H9 (cell line): ENCODE results near the gene GPC6. TPM values are rescaled to one million over a fixed set of nuclear protein-coding genes. Genes with fewer than 3 reads are reported as not detected.
A peak's percentile ranks its signal among the peaks of the same experiment; 100 is the strongest.

Source experiments
- DNase-seq: peaks from one replicate; pipeline ENCODE4 v3.0.0-alpha.2; 2017
- H2AFZ ChIP-seq: one replicate; pipeline ENCODE4 v1.6.1; 2013; ENCODE audit warnings: mild to moderate bottlenecking, low read length, control low read depth, moderate library complexity
- H2AK5ac ChIP-seq: 2 replicates; pipeline ENCODE4 v1.6.1; 2013; ENCODE audit warnings: low read length, control low read depth, mixed read lengths; ENCODE audit not compliant: insufficient read length
- H2BK120ac ChIP-seq: one replicate; pipeline ENCODE4 v1.6.1; 2013; ENCODE audit warnings: low read depth, mild to moderate bottlenecking, low read length, control low read depth, inconsistent platforms; ENCODE audit not compliant: poor library complexity, severe bottlenecking
- H2BK12ac ChIP-seq: 2 replicates; pipeline ENCODE4 v1.6.1; 2013; ENCODE audit warnings: low read length, control low read depth, mixed read lengths, low read depth; ENCODE audit not compliant: insufficient read length
- H2BK15ac ChIP-seq: 2 replicates; pipeline ENCODE4 v1.6.1; 2013; ENCODE audit warnings: low read depth, low read length, control low read depth
- H2BK20ac ChIP-seq: one replicate; pipeline ENCODE4 v1.6.1; 2013; ENCODE audit warnings: low read depth, mild to moderate bottlenecking, low read length, control low read depth, inconsistent platforms; ENCODE audit not compliant: poor library complexity, severe bottlenecking
- H2BK5ac ChIP-seq: 2 replicates; pipeline ENCODE4 v1.6.1; 2013; ENCODE audit warnings: low read length, control low read depth, mixed read lengths; ENCODE audit not compliant: insufficient read length
- H3K14ac ChIP-seq: 2 replicates; pipeline ENCODE4 v1.6.1; 2013; ENCODE audit warnings: low read length, control low read depth; ENCODE audit not compliant: insufficient read depth
- H3K18ac ChIP-seq: 2 replicates; pipeline ENCODE4 v1.6.1; 2013; ENCODE audit warnings: low read depth, mild to moderate bottlenecking, mixed read lengths, low read length, control low read depth; ENCODE audit not compliant: insufficient read length
- H3K23ac ChIP-seq: 2 replicates; pipeline ENCODE4 v1.6.1; 2013; ENCODE audit warnings: low read length, control low read depth, mixed read lengths, low read depth; ENCODE audit not compliant: insufficient read length
- H3K23me2 ChIP-seq: 2 replicates; pipeline ENCODE4 v1.6.1; 2013; ENCODE audit warnings: low read depth, mild to moderate bottlenecking, mixed read lengths, low read length, control low read depth; ENCODE audit not compliant: insufficient read length, poor library complexity, severe bottlenecking
- H3K27ac ChIP-seq: 2 replicates; pipeline ENCODE4 v1.5.1; 2013; ENCODE audit warnings: low read length, control low read depth, mixed read lengths, low read depth; ENCODE audit not compliant: insufficient read length
- H3K27me3 ChIP-seq: 2 replicates; pipeline ENCODE4 v1.6.1; 2013; ENCODE audit warnings: low read length, control low read depth, inconsistent platforms; ENCODE audit not compliant: insufficient read depth
- H3K4ac ChIP-seq: 2 replicates; pipeline ENCODE4 v1.6.1; 2013; ENCODE audit warnings: low read depth, mild to moderate bottlenecking, control low read depth, inconsistent platforms, low read length, moderate library complexity
- H3K4me1 ChIP-seq: 2 replicates; pipeline ENCODE4 v1.6.1; 2013; ENCODE audit warnings: low read length, control low read depth, inconsistent platforms; ENCODE audit not compliant: insufficient read depth
- H3K4me2 ChIP-seq: 2 replicates; pipeline ENCODE4 v1.6.1; 2013; ENCODE audit warnings: low read length, control low read depth, mixed read lengths; ENCODE audit not compliant: insufficient read length, insufficient read depth
- H3K56ac ChIP-seq: 2 replicates; pipeline ENCODE4 v1.6.1; 2013; ENCODE audit warnings: low read depth, mild to moderate bottlenecking, mixed read lengths, low read length, control low read depth; ENCODE audit not compliant: insufficient read length
- H3K79me1 ChIP-seq: 2 replicates; pipeline ENCODE4 v1.6.1; 2013; ENCODE audit warnings: low read depth, mild to moderate bottlenecking, moderate library complexity, low read length, control low read depth, inconsistent platforms; ENCODE audit not compliant: insufficient read depth, poor library complexity, severe bottlenecking
- H3K79me2 ChIP-seq: 2 replicates; pipeline ENCODE4 v1.6.1; 2013; ENCODE audit warnings: low read length, control low read depth, inconsistent platforms; ENCODE audit not compliant: insufficient read depth
- H3K9ac ChIP-seq: 2 replicates; pipeline ENCODE4 v1.6.1; 2013; ENCODE audit warnings: low read length, control low read depth, mixed read lengths; ENCODE audit not compliant: insufficient read length; ENCODE audit errors: extremely low read depth
- H3K9me3 ChIP-seq: one replicate; pipeline ENCODE4 v1.6.1; 2013; ENCODE audit warnings: low read depth, low read length, inconsistent platforms; ENCODE audit not compliant: control insufficient read depth
- H3T11ph ChIP-seq: one replicate; pipeline ENCODE4 v1.6.1; 2013; ENCODE audit warnings: mild to moderate bottlenecking, low read length, control low read depth, inconsistent platforms
- H4K20me1 ChIP-seq: one replicate; pipeline ENCODE4 v1.6.1; 2013; ENCODE audit not compliant: control insufficient read depth, insufficient read length, insufficient read depth
- H4K5ac ChIP-seq: 2 replicates; pipeline ENCODE4 v1.6.1; 2013; ENCODE audit warnings: low read depth, mild to moderate bottlenecking, mixed read lengths, low read length, control low read depth; ENCODE audit not compliant: insufficient read length
- H4K8ac ChIP-seq: replicated peaks from 2 replicates; pipeline ENCODE4 v1.6.1; 2013; ENCODE audit warnings: low read length, control low read depth, mixed read lengths, low read depth; ENCODE audit not compliant: insufficient read length
- H4K91ac ChIP-seq: 2 replicates; pipeline ENCODE4 v1.6.1; 2013; ENCODE audit warnings: low read depth, mild to moderate bottlenecking, moderate library complexity, mixed read lengths, low read length, control low read depth; ENCODE audit not compliant: insufficient read length
- H3K27ac Mint-ChIP-seq, 3 experiments: 2 replicates in 2 of 3; 3 replicates in 1 of 3; pipeline ENCODE4 v1.8.0; 2020 to 2021; ENCODE audit warnings: mixed read lengths in 3 of 3, mild to moderate bottlenecking in 1 of 3, moderate library complexity in 1 of 3
- H3K27me3 Mint-ChIP-seq: 2 replicates; pipeline ENCODE4 v1.8.0; 2021; ENCODE audit warnings: low read depth, mild to moderate bottlenecking, moderate library complexity, mixed read lengths
- H3K36me3 Mint-ChIP-seq, 3 experiments: 2 replicates in 2 of 3; 3 replicates in 1 of 3; pipeline ENCODE4 v1.8.0; 2020 to 2021; ENCODE audit warnings: low read depth in 3 of 3, mixed read lengths in 3 of 3; ENCODE audit not compliant: insufficient read depth in 1 of 3
- H3K4me1 Mint-ChIP-seq, 2 experiments: 2 replicates each; pipeline ENCODE4 v1.8.0; 2020; ENCODE audit warnings: mixed read lengths in 2 of 2
- H3K4me3 Mint-ChIP-seq, 2 experiments: 2 replicates in 1 of 2; 3 replicates in 1 of 2; pipeline ENCODE4 v1.8.0; 2020 to 2021; ENCODE audit warnings: mild to moderate bottlenecking in 2 of 2, mixed read lengths in 2 of 2, moderate library complexity in 1 of 2
- H3K9me3 Mint-ChIP-seq, 2 experiments: 2 replicates in 1 of 2; 3 replicates in 1 of 2; pipeline ENCODE4 v1.8.0; 2020; ENCODE audit warnings: mild to moderate bottlenecking in 2 of 2, mixed read lengths in 2 of 2, moderate library complexity in 1 of 2
- WGBS: extraction: QIAGEN DNeasy Blood & Tissue Kit; methylation state at CpG from one replicate; pipeline ENCODE4 v1.1.7; 2013; ENCODE audit warnings: missing lambda C conversion rate, low lambda C conversion rate, mixed read lengths; ENCODE audit not compliant: insufficient read length; ENCODE audit errors: extremely low coverage; 5-methylcytosine and 5-hydroxymethylcytosine counted together
- total RNA-seq: library from RNA; stranded (reverse); gene quantifications from 2 replicates; pipeline ENCODE4 v1.2.1, GENCODE V29; 2021
- TF ChIP-seq, protein P1 (sequence below): fragments of 200-600 bp; sonication (generic); conservative IDR thresholded peaks from 3 replicates; pipeline ENCODE4 v1.8.0; 2021; ENCODE audit warnings: antibody characterized with exemption, mild to moderate bottlenecking

Gene GPC6
- total RNA-seq, 1 experiment from 2014 or later = 15.6 TPM

DNA sequence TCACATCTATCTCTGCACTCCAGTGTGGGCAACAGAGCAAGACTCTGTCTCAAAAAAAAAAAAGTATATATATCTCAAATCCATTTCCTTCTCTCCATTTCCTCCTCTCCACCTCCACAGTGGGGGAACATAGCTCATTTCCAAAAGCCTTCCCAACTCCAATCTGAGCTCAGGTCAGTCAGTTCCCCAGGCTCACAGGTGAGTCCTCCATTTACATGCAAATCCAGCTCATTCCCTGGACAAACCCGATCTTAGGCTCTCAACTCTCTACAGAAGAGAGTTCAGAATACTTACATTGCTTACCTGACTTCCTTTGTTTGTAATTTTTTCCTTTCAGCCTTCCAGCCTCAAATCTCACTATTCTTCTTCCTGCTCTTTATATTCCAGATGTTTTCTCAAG, 518.3 kb downstream of the GPC6 start:
- Histone ChIP-seq H3K4ac (no peak overlapping the region), H2AK5ac (no peak overlapping the region), H2AFZ (no peak overlapping the region), H4K20me1 (no peaks in the 10 kb centered on the region), H3K4me2 (no peak overlapping the region), H4K8ac (no peak overlapping the region), H3K4me1 (peaks cover 2% of the 10 kb centered on the region; the same call in 1 of the 2 replicates), H3K79me2 (no peaks in the 10 kb centered on the region), H2BK12ac (no peak overlapping the region), H3K79me1 (no peaks in the 10 kb centered on the region), H3K9me3 (no peaks in the 10 kb centered on the region), H3T11ph (no peak overlapping the region), H2BK15ac (no peak overlapping the region), H2BK5ac (no peak overlapping the region), H3K27me3 (no peaks in the 10 kb centered on the region), H3K14ac (no peak overlapping the region), H3K56ac (no peak overlapping the region), H3K18ac (no peak overlapping the region), H3K27ac (no peak overlapping the region), H4K5ac (no peak overlapping the region), H3K23me2 (no peaks in the 10 kb centered on the region), H2BK120ac (no peak overlapping the region), H3K23ac (no peak overlapping the region), H2BK20ac (no peak overlapping the region), H3K9ac (no peak overlapping the region), H4K91ac (no peak overlapping the region)
- Mint-ChIP-seq H3K27ac (peak overlapping the region in 1 of 3 experiments; percentile 58; a peak in 3 of 7 replicates), H3K4me3 (no peak overlapping the region), H3K27me3 (no peaks in the 10 kb centered on the region), H3K9me3 (peaks cover 2 to 5% of the 10 kb centered on the region in 2 experiments; a peak in 1 of 5 replicates), H3K4me1 (peaks cover 13 to 14% of the 10 kb centered on the region in 2 experiments), H3K36me3 (peaks cover 0 to 7% (median 0%) of the 10 kb centered on the region in 3 experiments; a peak in 2 of 7 replicates)
- DNase-seq = peak; percentile 36
- WGBS = no CpG with 5 or more reads among the region's 1 CpG
- TF ChIP-seq, protein P1, sequence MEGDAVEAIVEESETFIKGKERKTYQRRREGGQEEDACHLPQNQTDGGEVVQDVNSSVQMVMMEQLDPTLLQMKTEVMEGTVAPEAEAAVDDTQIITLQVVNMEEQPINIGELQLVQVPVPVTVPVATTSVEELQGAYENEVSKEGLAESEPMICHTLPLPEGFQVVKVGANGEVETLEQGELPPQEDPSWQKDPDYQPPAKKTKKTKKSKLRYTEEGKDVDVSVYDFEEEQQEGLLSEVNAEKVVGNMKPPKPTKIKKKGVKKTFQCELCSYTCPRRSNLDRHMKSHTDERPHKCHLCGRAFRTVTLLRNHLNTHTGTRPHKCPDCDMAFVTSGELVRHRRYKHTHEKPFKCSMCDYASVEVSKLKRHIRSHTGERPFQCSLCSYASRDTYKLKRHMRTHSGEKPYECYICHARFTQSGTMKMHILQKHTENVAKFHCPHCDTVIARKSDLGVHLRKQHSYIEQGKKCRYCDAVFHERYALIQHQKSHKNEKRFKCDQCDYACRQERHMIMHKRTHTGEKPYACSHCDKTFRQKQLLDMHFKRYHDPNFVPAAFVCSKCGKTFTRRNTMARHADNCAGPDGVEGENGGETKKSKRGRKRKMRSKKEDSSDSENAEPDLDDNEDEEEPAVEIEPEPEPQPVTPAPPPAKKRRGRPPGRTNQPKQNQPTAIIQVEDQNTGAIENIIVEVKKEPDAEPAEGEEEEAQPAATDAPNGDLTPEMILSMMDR = no peak
